ENCODE results near the gene SERPINB6.

DNA sequence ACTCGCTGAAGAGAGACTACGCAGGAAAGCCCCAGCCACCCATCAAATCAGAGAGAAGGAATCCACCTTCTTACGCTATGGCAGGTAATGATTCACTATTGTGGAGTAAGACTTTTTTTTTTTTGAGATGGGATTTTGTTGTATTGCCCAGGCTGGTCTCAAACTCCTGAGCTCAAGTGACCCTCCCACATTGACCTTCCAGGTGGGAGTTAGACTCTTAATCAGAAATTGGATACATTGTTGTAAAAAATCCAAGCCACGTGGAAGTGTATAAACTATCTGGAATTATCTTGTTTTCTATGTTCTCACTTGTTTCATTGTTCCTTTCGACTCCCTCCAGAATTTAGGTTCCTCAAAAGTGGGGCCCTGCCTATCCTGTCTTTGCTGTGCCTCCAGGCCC is 35.1 kb upstream of the SERPINB6 start:
- TF ChIP-seq, protein P1, sequence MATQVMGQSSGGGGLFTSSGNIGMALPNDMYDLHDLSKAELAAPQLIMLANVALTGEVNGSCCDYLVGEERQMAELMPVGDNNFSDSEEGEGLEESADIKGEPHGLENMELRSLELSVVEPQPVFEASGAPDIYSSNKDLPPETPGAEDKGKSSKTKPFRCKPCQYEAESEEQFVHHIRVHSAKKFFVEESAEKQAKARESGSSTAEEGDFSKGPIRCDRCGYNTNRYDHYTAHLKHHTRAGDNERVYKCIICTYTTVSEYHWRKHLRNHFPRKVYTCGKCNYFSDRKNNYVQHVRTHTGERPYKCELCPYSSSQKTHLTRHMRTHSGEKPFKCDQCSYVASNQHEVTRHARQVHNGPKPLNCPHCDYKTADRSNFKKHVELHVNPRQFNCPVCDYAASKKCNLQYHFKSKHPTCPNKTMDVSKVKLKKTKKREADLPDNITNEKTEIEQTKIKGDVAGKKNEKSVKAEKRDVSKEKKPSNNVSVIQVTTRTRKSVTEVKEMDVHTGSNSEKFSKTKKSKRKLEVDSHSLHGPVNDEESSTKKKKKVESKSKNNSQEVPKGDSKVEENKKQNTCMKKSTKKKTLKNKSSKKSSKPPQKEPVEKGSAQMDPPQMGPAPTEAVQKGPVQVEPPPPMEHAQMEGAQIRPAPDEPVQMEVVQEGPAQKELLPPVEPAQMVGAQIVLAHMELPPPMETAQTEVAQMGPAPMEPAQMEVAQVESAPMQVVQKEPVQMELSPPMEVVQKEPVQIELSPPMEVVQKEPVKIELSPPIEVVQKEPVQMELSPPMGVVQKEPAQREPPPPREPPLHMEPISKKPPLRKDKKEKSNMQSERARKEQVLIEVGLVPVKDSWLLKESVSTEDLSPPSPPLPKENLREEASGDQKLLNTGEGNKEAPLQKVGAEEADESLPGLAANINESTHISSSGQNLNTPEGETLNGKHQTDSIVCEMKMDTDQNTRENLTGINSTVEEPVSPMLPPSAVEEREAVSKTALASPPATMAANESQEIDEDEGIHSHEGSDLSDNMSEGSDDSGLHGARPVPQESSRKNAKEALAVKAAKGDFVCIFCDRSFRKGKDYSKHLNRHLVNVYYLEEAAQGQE (IDR thresholded peaks at IDR 0.05; ENCODE audit: insufficient read depth in 1 of 2, low read depth in 2 of 2, low read length in 2 of 2), result no peak
- TF ChIP-seq TAF1 (IDR thresholded peaks at IDR 0.05; ENCODE audit: borderline replicate concordance, insufficient read depth, low read length) (no peak), POLR2AphosphoS5 (IDR thresholded peaks at IDR 0.05; ENCODE audit: low read depth, low read length) (no peak), SIN3A (IDR thresholded peaks at IDR 0.05; ENCODE audit: borderline replicate concordance, insufficient read depth, low read length) (no peak)
